Gastroesophageal sphincter (tissue), 4 donors: ENCODE measurements around the gene MZT2B. TPM values are rescaled to one million over a fixed set of nuclear protein-coding genes. Genes with fewer than 3 reads are reported as not detected.
"Not testable (repeated sequence)": the region's sequence is repeated elsewhere in the genome, so short reads cannot be mapped to it uniquely, and the experiment has no call there.

ENCODE experiments used
- ATAC-seq: fragments of 150-250 bp; one replicate; pipeline ENCODE4 v1.9.1; 2016; ENCODE audit warnings: mild to moderate bottlenecking, moderate library complexity
- H3K27ac ChIP-seq, 4 donors: fragments of 200-600 bp; sonication (generic) in 3 of 4; 1 replicate in 3 of 4; 2 replicates in 1 of 4; pipeline ENCODE4 v1.5.1; 2016 to 2019
- H3K27me3 ChIP-seq: fragments of 200-600 bp; sonication (generic); one replicate; pipeline ENCODE4 v1.5.1; 2019
- H3K36me3 ChIP-seq, 2 donors: fragments of 200-600 bp; sonication (generic); one replicate each; pipeline ENCODE4 v1.5.1; 2019; ENCODE audit warnings: control low read depth in 1 of 2
- H3K4me1 ChIP-seq, 3 donors: fragments of 200-600 bp; sonication (generic); 1 replicate in 2 of 3; 2 replicates in 1 of 3; pipeline ENCODE4 v1.5.1; 2016 to 2019; ENCODE audit warnings: control low read depth in 2 of 3
- H3K4me3 ChIP-seq, 2 donors: fragments of 200-600 bp; sonication (generic); one replicate each; pipeline ENCODE4 v1.5.1; 2019; ENCODE audit warnings: mild to moderate bottlenecking in 1 of 2, moderate library complexity in 1 of 2
- H3K9me3 ChIP-seq, 3 donors: fragments of 200-600 bp; sonication (generic); one replicate each; pipeline ENCODE4 v1.5.1; 2017 to 2019; ENCODE audit warnings: control low read depth in 2 of 3
- EP300 ChIP-seq: sonication (generic); formaldehyde crosslinking; IDR thresholded peaks from one replicate; pipeline ENCODE4 v1.6.1; 2017; ENCODE audit warnings: antibody characterized with exemption, mild to moderate bottlenecking
- POLR2A ChIP-seq, 2 donors: fragments of 450-650 bp; IDR thresholded peaks; one replicate each; pipeline ENCODE4 v1.6.1; 2017; ENCODE audit warnings: antibody characterized with exemption in 2 of 2, mild to moderate bottlenecking in 2 of 2, moderate library complexity in 1 of 2
- POLR2AphosphoS5 ChIP-seq: sonication (generic); formaldehyde crosslinking; IDR thresholded peaks from one replicate; pipeline ENCODE4 v1.6.1; 2017; ENCODE audit warnings: antibody characterized with exemption
- WGBS, 2 donors: methylation state at CpG; one replicate each; pipeline ENCODE4 v1.1.5; 2018; ENCODE audit warnings: low coverage in 1 of 2; 5-methylcytosine and 5-hydroxymethylcytosine counted together
- total RNA-seq, 4 donors: library from RNA; depleted of rRNA; stranded (reverse); fragments of >200 nt; gene quantifications; one replicate each; pipeline ENCODE4 v1.1.0, GENCODE V29; 2016
- TF ChIP-seq, protein P1 (sequence below), 4 experiments: fragments of 200-600 bp in 2 of 4; fragments of 450-650 bp in 2 of 4; sonication (generic) in 1 of 4; IDR thresholded peaks; one replicate each; pipeline ENCODE4 v1.5.1; 2017 to 2019; ENCODE audit warnings: antibody characterized with exemption in 4 of 4, mild to moderate bottlenecking in 2 of 4, moderate library complexity in 2 of 4

MZT2B gene
- total RNA-seq, 4 donors from 2014 or later: 144 to 174 (median 154) TPM

GRCh38 chr2:130162968-130163367 lies 19.1 kb upstream of the MZT2B start:
- WGBS, 2 donors: 100% methylated on average over 4 of the region's 9 CpGs; no CpG with 5 or more reads in 1 of the 2 donors
- no peak for ATAC-seq
- H3K4me1 ChIP-seq: no peaks in the 10 kb centered on the region
- H3K4me3 ChIP-seq: no peak overlapping the region
- H3K9me3 ChIP-seq: no peaks in the 10 kb centered on the region
- H3K27ac ChIP-seq: no peak overlapping the region
- TF ChIP-seq POLR2A (IDR thresholded peaks at IDR 0.05): no peak
- TF ChIP-seq POLR2AphosphoS5: no peak
- TF ChIP-seq EP300: no peak
- TF ChIP-seq, protein P1, sequence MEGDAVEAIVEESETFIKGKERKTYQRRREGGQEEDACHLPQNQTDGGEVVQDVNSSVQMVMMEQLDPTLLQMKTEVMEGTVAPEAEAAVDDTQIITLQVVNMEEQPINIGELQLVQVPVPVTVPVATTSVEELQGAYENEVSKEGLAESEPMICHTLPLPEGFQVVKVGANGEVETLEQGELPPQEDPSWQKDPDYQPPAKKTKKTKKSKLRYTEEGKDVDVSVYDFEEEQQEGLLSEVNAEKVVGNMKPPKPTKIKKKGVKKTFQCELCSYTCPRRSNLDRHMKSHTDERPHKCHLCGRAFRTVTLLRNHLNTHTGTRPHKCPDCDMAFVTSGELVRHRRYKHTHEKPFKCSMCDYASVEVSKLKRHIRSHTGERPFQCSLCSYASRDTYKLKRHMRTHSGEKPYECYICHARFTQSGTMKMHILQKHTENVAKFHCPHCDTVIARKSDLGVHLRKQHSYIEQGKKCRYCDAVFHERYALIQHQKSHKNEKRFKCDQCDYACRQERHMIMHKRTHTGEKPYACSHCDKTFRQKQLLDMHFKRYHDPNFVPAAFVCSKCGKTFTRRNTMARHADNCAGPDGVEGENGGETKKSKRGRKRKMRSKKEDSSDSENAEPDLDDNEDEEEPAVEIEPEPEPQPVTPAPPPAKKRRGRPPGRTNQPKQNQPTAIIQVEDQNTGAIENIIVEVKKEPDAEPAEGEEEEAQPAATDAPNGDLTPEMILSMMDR (IDR thresholded peaks at IDR 0.05): no peak
- H3K27me3 ChIP-seq: no peaks in the 10 kb centered on the region
- peaks cover 0 to 99% of the 10 kb centered on the region in 2 donors for H3K36me3 ChIP-seq

- TF ChIP-seq, protein P1 (IDR thresholded peaks at IDR 0.05): no peak
- TF ChIP-seq EP300 (no peak), POLR2AphosphoS5 (no peak), POLR2A (IDR thresholded peaks at IDR 0.05) (no peak)
- Histone ChIP-seq H3K27ac (no peak overlapping the region), H3K4me3 (no peak overlapping the region), H3K27me3 (no peaks in the 10 kb centered on the region), H3K9me3 (no peaks in the 10 kb centered on the region), H3K4me1 (no peaks in the 10 kb centered on the region), H3K36me3 (peaks cover 0 to 99% of the 10 kb centered on the region in 2 donors)
- ATAC-seq: no peak
- 94% methylated on average over 2 to 8 of the region's 8 CpGs for WGBS, 2 donors
Observed at GRCh38 chr2:130165293-130166016, 16.6 kb upstream of the MZT2B start.

DNA sequence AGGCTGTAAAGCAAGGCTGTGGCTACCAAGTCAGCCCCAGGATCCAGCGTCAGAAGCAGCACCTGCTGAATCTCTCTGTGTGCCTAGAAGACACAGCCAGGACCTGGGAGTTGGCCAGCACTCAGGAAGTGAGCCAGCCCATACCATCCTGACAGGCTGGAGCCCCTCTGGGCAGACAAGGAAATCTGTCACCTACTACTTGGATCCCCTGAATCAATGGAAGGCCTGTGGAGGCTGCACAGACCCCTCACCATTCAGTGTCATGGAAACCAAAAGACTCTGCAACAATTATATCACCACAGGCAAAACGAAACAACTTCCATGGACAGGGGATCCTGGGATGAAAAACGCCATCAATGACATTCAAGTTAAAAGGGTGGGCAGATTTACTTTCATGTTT lies 15.5 kb upstream of the MZT2B start:
- 74% methylated on average over 2 of the region's 3 CpGs; no CpG with 5 or more reads in 1 of the 2 donors for WGBS, 2 donors
- H3K9me3 ChIP-seq, H3K27ac ChIP-seq, H3K4me3 ChIP-seq, ATAC-seq, H3K27me3 ChIP-seq, H3K4me1 ChIP-seq: not testable (repeated sequence)
- H3K36me3 ChIP-seq: peaks cover 0 to 99% of the 10 kb centered on the region in 2 donors

DNA sequence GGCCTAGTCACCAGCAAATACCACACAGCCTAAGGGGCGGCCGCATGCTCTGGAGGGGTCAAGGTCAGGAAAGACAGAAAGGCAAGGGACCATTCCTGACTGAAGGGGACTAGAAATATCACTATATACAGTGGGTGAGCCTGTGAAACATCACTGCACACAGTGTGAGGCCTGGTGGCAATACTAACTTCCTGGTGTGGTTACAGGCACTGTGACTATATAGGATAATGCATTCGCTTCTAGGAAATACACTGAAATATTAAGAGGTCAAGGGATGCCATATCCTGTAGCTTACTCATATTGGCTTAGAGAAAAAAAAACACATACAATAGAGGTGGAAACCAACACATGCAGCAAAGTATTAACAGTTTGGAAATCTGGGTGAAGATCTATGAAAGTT lies 12.9 kb upstream of the MZT2B start:
- WGBS, 2 donors: 100% methylated on average over 1 of the region's 3 CpGs
- H3K27me3 ChIP-seq, ATAC-seq, H3K4me1 ChIP-seq, H3K4me3 ChIP-seq, H3K9me3 ChIP-seq, H3K27ac ChIP-seq: not testable (repeated sequence)
- H3K36me3 ChIP-seq: peaks cover 0 to 100% of the 10 kb centered on the region in 2 donors

GRCh38 chr2:130169896-130170295 lies 12.2 kb upstream of the MZT2B start:
- no peak for ATAC-seq
- Histone ChIP-seq H3K4me1 (no peaks in the 10 kb centered on the region), H3K27ac (no peak overlapping the region), H3K9me3 (no peaks in the 10 kb centered on the region), H3K4me3 (no peak overlapping the region), H3K36me3 (peaks cover 0 to 100% of the 10 kb centered on the region in 2 donors), H3K27me3 (no peaks in the 10 kb centered on the region)
- 82 to 100% methylated on average over 2 to 5 of the region's 7 CpGs for WGBS, 2 donors
- no peak for TF ChIP-seq POLR2AphosphoS5
- TF ChIP-seq, protein P1 (IDR thresholded peaks at IDR 0.05): no peak
- no peak for TF ChIP-seq POLR2A (IDR thresholded peaks at IDR 0.05)
- no peak for TF ChIP-seq EP300

- H3K27ac ChIP-seq, ATAC-seq, H3K4me3 ChIP-seq, H3K9me3 ChIP-seq, H3K27me3 ChIP-seq: not testable (repeated sequence)
- peaks cover 0 to 82% of the 10 kb centered on the region in 2 donors for H3K36me3 ChIP-seq
- WGBS, 2 donors: 87 to 88% methylated on average over 3 to 4 of the region's 5 CpGs
- peaks cover 0 to 11% (median 0%) of the 10 kb centered on the region in 3 donors for H3K4me1 ChIP-seq
Observed at GRCh38 chr2:130174866-130175265, 7.2 kb upstream of the MZT2B start.

GRCh38 chr2:130180404-130181324 lies 1.4 kb upstream of the MZT2B start:
- Histone ChIP-seq H3K4me1 (peaks cover 0 to 42% (median 19%) of the 10 kb centered on the region in 3 donors), H3K36me3 (peaks cover 0 to 32% of the 10 kb centered on the region in 2 donors), H3K27ac (peak overlapping the region; percentile 79 to 96 (median 95)), H3K4me3 (peak overlapping the region; percentile 71 to 93)
- ATAC-seq, H3K27me3 ChIP-seq, H3K9me3 ChIP-seq: not testable (repeated sequence)
- 12 to 21% methylated on average over 11 to 13 of the region's 38 CpGs for WGBS, 2 donors
